ENCODE measurements around the gene TMEM233.
"Not testable (repeated sequence)": the region's sequence is repeated elsewhere in the genome, so short reads cannot be mapped to it uniquely, and the experiment has no call there.

TMEM233 gene

GRCh38 chr12:119613319-119613936 is 19.9 kb downstream of the TMEM233 start:
- no peak for DNase-seq

- DNase-seq, result no peak
Observed at GRCh38 chr12:119614705-119615104, 21.1 kb downstream of the TMEM233 start.

- no peak for DNase-seq
Observed at GRCh38 chr12:119615518-119616475, 22.2 kb downstream of the TMEM233 start.

GRCh38 chr12:119618328-119618896 is 24.8 kb downstream of the TMEM233 start:
- DNase-seq, result not testable (repeated sequence)

- no peak for DNase-seq
Observed at GRCh38 chr12:119620490-119620889, 26.9 kb downstream of the TMEM233 start.

GRCh38 chr12:119621878-119622277 is 28.3 kb downstream of the TMEM233 start:
- no peak for DNase-seq

- peak; percentile 84 for DNase-seq
Observed at GRCh38 chr12:119624966-119625365, 31.4 kb downstream of the TMEM233 start.

GRCh38 chr12:119627019-119627643 is 33.6 kb downstream of the TMEM233 start:
- DNase-seq, result no peak

GRCh38 chr12:119627686-119628085 is 34.1 kb downstream of the TMEM233 start:
- no peak for DNase-seq

- no peak for DNase-seq
Observed at GRCh38 chr12:119630223-119630780, 36.7 kb downstream of the TMEM233 start.

- DNase-seq, result no peak
Observed at GRCh38 chr12:119630962-119631550, 37.5 kb downstream of the TMEM233 start.

GRCh38 chr12:119631930-119632678 is 38.5 kb downstream of the TMEM233 start:
- DNase-seq, result no peak

- no peak for DNase-seq
Observed at GRCh38 chr12:119634743-119635142, 41.2 kb downstream of the TMEM233 start.

GRCh38 chr12:119642986-119643385 is 49.4 kb downstream of the TMEM233 start:
- DNase-seq, result no peak

GRCh38 chr12:119644930-119645329 is 51.4 kb downstream of the TMEM233 start:
- no peak for DNase-seq

- DNase-seq, result no peak
Observed at GRCh38 chr12:119645535-119646059, 52.0 kb downstream of the TMEM233 start.

- no peak for DNase-seq
Observed at GRCh38 chr12:119649202-119649808, 55.7 kb downstream of the TMEM233 start.

- DNase-seq, result no peak
Observed at GRCh38 chr12:119652665-119653064, 59.1 kb downstream of the TMEM233 start.

GRCh38 chr12:119657001-119657400 is 63.4 kb downstream of the TMEM233 start:
- not testable (repeated sequence) for DNase-seq

- not testable (repeated sequence) for DNase-seq
Observed at GRCh38 chr12:119658166-119658565, 64.6 kb downstream of the TMEM233 start.

GRCh38 chr12:119659289-119659897 is 65.8 kb downstream of the TMEM233 start:
- no peak for DNase-seq
